ENCODE data around the gene CLEC18B. TPM values are rescaled to one million over a fixed set of nuclear protein-coding genes. Genes with fewer than 3 reads are reported as not detected.

CLEC18B gene
- 0.25 and 0.33 TPM in 2 replicates for total RNA-seq

DNA sequence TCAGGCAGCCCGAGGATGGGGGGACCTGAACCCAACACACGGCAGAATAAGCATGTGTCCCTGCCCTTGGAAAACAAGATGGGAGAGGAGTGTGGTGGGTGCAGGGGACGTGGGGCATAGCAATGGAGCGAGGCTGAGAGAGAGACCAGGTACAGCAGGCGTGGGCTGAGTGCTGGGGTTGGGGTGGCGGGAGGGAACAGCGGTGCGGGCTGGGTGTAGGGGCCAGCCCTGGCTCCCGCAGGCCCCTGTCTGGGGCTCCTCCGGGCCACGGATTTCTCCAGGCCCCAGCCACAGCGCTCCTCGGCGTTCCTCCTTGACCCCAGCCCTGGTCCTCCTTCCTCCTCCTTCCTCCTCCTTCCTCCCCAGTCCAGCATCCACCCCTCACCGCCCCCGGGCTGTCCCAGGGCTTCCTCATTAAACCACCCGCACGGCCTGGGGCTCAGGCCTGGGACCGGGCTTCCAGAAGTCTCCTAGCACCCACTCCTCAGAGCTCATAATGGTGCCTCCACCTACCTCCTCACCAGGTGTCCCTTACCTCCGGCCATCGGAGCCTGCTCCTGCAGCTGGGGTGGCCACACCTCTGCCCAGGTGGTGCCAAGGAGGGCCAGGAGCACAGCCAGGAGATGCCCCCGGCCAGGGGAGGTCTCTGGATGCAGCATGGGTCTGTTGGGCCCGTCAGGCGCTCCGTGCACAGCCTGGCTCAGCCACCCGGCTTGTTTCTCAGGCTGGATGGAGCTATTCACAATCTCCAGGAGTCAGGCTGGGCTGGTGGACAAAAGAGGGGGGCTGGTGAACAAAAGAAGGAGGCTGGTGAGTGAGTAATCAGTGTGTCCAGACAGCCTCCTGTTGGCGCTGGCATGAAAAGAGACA lies at the start of gene CLEC18B:
Gene CLEC18B (minus strand): TSS at position 867 of the 870 bp plus-strand sequence. CDS start 208 bp downstream, at position 659.

Other genes starting within 250 kb of the CLEC18B start
- 85.0 and 148 TPM in 2 replicates for gene PSMD7, start 124.7 kb downstream of the CLEC18B start, total RNA-seq
- 0.75 TPM in 1 of 2 replicates, not detected in the other for gene NPIPB15, start 45.2 kb downstream of the CLEC18B start, total RNA-seq
- 124 and 188 TPM in 2 replicates for gene GLG1, start 185.6 kb upstream of the CLEC18B start, total RNA-seq
- 18.1 and 38.2 TPM in 2 replicates for gene RFWD3, start 245.4 kb upstream of the CLEC18B start, total RNA-seq